Measurements from ENCODE around the gene GRIA4. TPM values are rescaled to one million over a fixed set of nuclear protein-coding genes. Genes with fewer than 3 reads are reported as not detected.

The GRIA4 gene
- total and polyA plus RNA-seq, 4 donors = not detected

- no peaks in the 10 kb centered on the region for H3K4me1 ChIP-seq (ENCODE audit: control insufficient read depth in 4 of 4, insufficient read depth in 4 of 4, low read length in 3 of 4)
- TF ChIP-seq YY1 (IDR thresholded peaks at IDR 0.05) (no peak), GABPA (IDR thresholded peaks at IDR 0.05 in 1 of 2, conservative IDR thresholded peaks at IDR 0.05 in 1 of 2) (no peak), ATF3 (IDR thresholded peaks at IDR 0.05) (no peak), HNF4A (conservative IDR thresholded peaks at IDR 0.05) (no peak), RXRA (IDR thresholded peaks at IDR 0.05) (no peak), NR2F2 (IDR thresholded peaks at IDR 0.05) (no peak), FOXA1 (IDR thresholded peaks at IDR 0.05) (no peak), EGR1 (IDR thresholded peaks at IDR 0.05; ENCODE audit: low read depth in 2 of 2) (no peak), HNF4G (IDR thresholded peaks at IDR 0.05) (no peak), RAD21 (IDR thresholded peaks at IDR 0.05) (no peak)
- WGBS = 85% methylated on average over 3 of the region's 3 CpGs
- no peak overlapping the region for H3K4me3 ChIP-seq (ENCODE audit: low read depth in 1 of 3, low read length in 3 of 3)
- no peak overlapping the region for H3K27ac ChIP-seq (ENCODE audit: low read depth in 1 of 2, low read length in 2 of 2)
- DNase-seq (ENCODE audit: low spot score) = no peak
- peaks cover 0 to 2% (median 0%) of the 10 kb centered on the region in 4 donors for H3K27me3 ChIP-seq (ENCODE audit: control insufficient read depth in 4 of 4, insufficient read depth in 4 of 4, low read length in 3 of 4)
- no peak overlapping the region for H3K9ac ChIP-seq (ENCODE audit: low read depth in 1 of 2, low read length in 2 of 2)
- no peaks in the 10 kb centered on the region for H3K36me3 ChIP-seq (ENCODE audit: control insufficient read depth in 4 of 4, insufficient read depth in 3 of 4, low read depth in 1 of 4, low read length in 3 of 4)
- H3K9me3 ChIP-seq (ENCODE audit: control insufficient read depth in 4 of 4, low read length in 3 of 4) = no peaks in the 10 kb centered on the region
Observed at GRCh38 chr11:105574974-105575373, 34.9 kb upstream of the GRIA4 start.

- TF ChIP-seq GABPA (IDR thresholded peaks at IDR 0.05 in 1 of 2, conservative IDR thresholded peaks at IDR 0.05 in 1 of 2) = no peak
- TF ChIP-seq TAF1 (conservative IDR thresholded peaks at IDR 0.05) = no peak
- no peak for TF ChIP-seq HNF4G (IDR thresholded peaks at IDR 0.05)
- TF ChIP-seq ZBTB33 (IDR thresholded peaks at IDR 0.05) = no peak
- no peak for TF ChIP-seq HNF4A (conservative IDR thresholded peaks at IDR 0.05)
- no peak for TF ChIP-seq RXRA (IDR thresholded peaks at IDR 0.05)
- TF ChIP-seq REST (IDR thresholded peaks at IDR 0.05) = no peak
- TF ChIP-seq RAD21 (IDR thresholded peaks at IDR 0.05) = no peak
- TF ChIP-seq CTCF (IDR thresholded peaks at IDR 0.05; ENCODE audit: low read depth, low read length, missing input control) = no peak
- TF ChIP-seq SP1 (IDR thresholded peaks at IDR 0.05) = no peak
- TF ChIP-seq NR2F2 (IDR thresholded peaks at IDR 0.05) = no peak
- no peak overlapping the region for H3K27ac ChIP-seq (ENCODE audit: low read depth in 1 of 2, low read length in 2 of 2)
- no peaks in the 10 kb centered on the region for H3K36me3 ChIP-seq (ENCODE audit: control insufficient read depth in 4 of 4, insufficient read depth in 3 of 4, low read depth in 1 of 4, low read length in 3 of 4)
Observed at GRCh38 chr11:105577641-105578040, 32.2 kb upstream of the GRIA4 start.

More at GRCh38 chr11:105577641-105578040, 32.2 kb upstream of the GRIA4 start:
- no peak for DNase-seq (ENCODE audit: low spot score)
- Histone ChIP-seq H3K4me3 (ENCODE audit: low read depth in 1 of 3, low read length in 3 of 3) (no peak overlapping the region), H3K27me3 (ENCODE audit: control insufficient read depth in 4 of 4, insufficient read depth in 4 of 4, low read length in 3 of 4) (no peaks in the 10 kb centered on the region), H3K9ac (ENCODE audit: low read depth in 1 of 2, low read length in 2 of 2) (no peak overlapping the region), H3K9me3 (ENCODE audit: control insufficient read depth in 4 of 4, low read length in 3 of 4) (no peaks in the 10 kb centered on the region), H3K4me1 (ENCODE audit: control insufficient read depth in 4 of 4, insufficient read depth in 4 of 4, low read length in 3 of 4) (no peaks in the 10 kb centered on the region)
- WGBS = 58% methylated on average over 2 of the region's 2 CpGs

Measured in liver (tissue), 9 donors.